CD14-positive monocyte (primary cell): ENCODE results near the gene FKRP. TPM values are rescaled to one million over a fixed set of nuclear protein-coding genes. Genes with fewer than 3 reads are reported as not detected.

Experiments
- DNase-seq, 3 donors: peaks; one replicate each; pipeline ENCODE4 v3.0.0-alpha.2; 2011 to 2022
- H2AFZ ChIP-seq: 2 replicates; pipeline ENCODE4 v1.6.0; 2012; ENCODE audit warnings: mild to moderate bottlenecking, low read depth, low read length, inconsistent platforms; ENCODE audit not compliant: insufficient read depth, poor library complexity, severe bottlenecking
- H3K27ac ChIP-seq, 2 donors: 1 replicate in 1 of 2; 2 replicates in 1 of 2; pipeline ENCODE4 v1.5.1; 2012 to 2013; ENCODE audit warnings: low read length in 2 of 2, control low read depth in 1 of 2, inconsistent platforms in 1 of 2, low read depth in 1 of 2, mild to moderate bottlenecking in 1 of 2
- H3K27me3 ChIP-seq, 2 donors: one replicate each; pipeline versions ENCODE4 v1.6.0 to v1.6.1; 2011 to 2013; ENCODE audit warnings: low read length in 2 of 2; ENCODE audit not compliant: control insufficient read depth in 2 of 2, insufficient read depth in 2 of 2
- H3K36me3 ChIP-seq, 2 donors: replicated peaks in 1 of 2; 1 replicate in 1 of 2; 2 replicates in 1 of 2; pipeline versions ENCODE4 v1.5.1 to v1.6.1; 2012 to 2013; ENCODE audit warnings: low read length in 2 of 2, control low read depth in 1 of 2, inconsistent platforms in 1 of 2, mild to moderate bottlenecking in 1 of 2; ENCODE audit not compliant: insufficient read depth in 2 of 2, control insufficient read depth in 1 of 2
- H3K4me1 ChIP-seq, 2 donors: 1 replicate in 1 of 2; 2 replicates in 1 of 2; pipeline versions ENCODE4 v1.5.1 to v1.6.1; 2012 to 2013; ENCODE audit warnings: low read length in 2 of 2, control low read depth in 1 of 2, inconsistent platforms in 1 of 2, mild to moderate bottlenecking in 1 of 2, moderate library complexity in 1 of 2; ENCODE audit not compliant: insufficient read depth in 2 of 2, control insufficient read depth in 1 of 2
- H3K4me2 ChIP-seq: replicated peaks from 2 replicates; pipeline ENCODE3; 2012; ENCODE audit warnings: low read length, moderate library complexity, mild to moderate bottlenecking; ENCODE audit not compliant: poor library complexity, severe bottlenecking; ENCODE audit errors: extremely low read depth
- H3K4me3 ChIP-seq, 3 experiments: fragments of 200-600 bp in 1 of 3; sonication (generic) in 1 of 3; replicated peaks in 1 of 3; 1 replicate in 2 of 3; 2 replicates in 1 of 3; pipeline ENCODE4 v1.5.1; 2011 to 2013; ENCODE audit warnings: low read length in 3 of 3, mild to moderate bottlenecking in 3 of 3, control low read depth in 2 of 3, low read depth in 2 of 3, inconsistent platforms in 1 of 3, moderate library complexity in 1 of 3
- H3K79me2 ChIP-seq: 2 replicates; pipeline ENCODE4 v1.6.0; 2012; ENCODE audit warnings: mild to moderate bottlenecking, control low read depth, inconsistent platforms, low read length, moderate library complexity; ENCODE audit not compliant: insufficient read depth
- H3K9ac ChIP-seq: 2 replicates; pipeline ENCODE4 v1.6.0; 2017; ENCODE audit warnings: low read length, mild to moderate bottlenecking; ENCODE audit not compliant: insufficient read depth, poor library complexity, severe bottlenecking
- H3K9me3 ChIP-seq, 2 donors: replicated peaks in 1 of 2; 1 replicate in 1 of 2; 2 replicates in 1 of 2; pipeline versions ENCODE4 v1.5.1 to v1.6.1; 2012 to 2013; ENCODE audit warnings: low read length in 2 of 2, control low read depth in 1 of 2; ENCODE audit not compliant: control insufficient read depth in 1 of 2, insufficient read depth in 1 of 2
- H4K20me1 ChIP-seq: 2 replicates; pipeline ENCODE4 v1.6.0; 2012; ENCODE audit warnings: mild to moderate bottlenecking, low read length, control low read depth, moderate library complexity; ENCODE audit not compliant: insufficient read depth
- H3K27ac Mint-ChIP-seq, 7 donors: one replicate each; pipeline ENCODE4 v1.8.0; 2020; ENCODE audit warnings: mild to moderate bottlenecking in 7 of 7, mixed read lengths in 7 of 7, moderate library complexity in 6 of 7, inconsistent platforms in 2 of 7
- H3K27me3 Mint-ChIP-seq, 3 donors: one replicate each; pipeline ENCODE4 v1.8.0; 2021 to 2022; ENCODE audit warnings: low read depth in 3 of 3, mild to moderate bottlenecking in 3 of 3, mixed read lengths in 3 of 3, moderate library complexity in 3 of 3, inconsistent platforms in 1 of 3
- H3K36me3 Mint-ChIP-seq, 2 donors: one replicate each; pipeline ENCODE4 v1.8.0; 2020; ENCODE audit warnings: mixed read lengths in 2 of 2, inconsistent platforms in 1 of 2, mild to moderate bottlenecking in 1 of 2
- H3K4me1 Mint-ChIP-seq: one replicate; pipeline ENCODE4 v1.8.0; 2020; ENCODE audit warnings: mild to moderate bottlenecking, mixed read lengths
- H3K4me3 Mint-ChIP-seq, 2 donors: one replicate each; pipeline ENCODE4 v1.8.0; 2020; ENCODE audit warnings: mild to moderate bottlenecking in 2 of 2, mixed read lengths in 2 of 2, moderate library complexity in 1 of 2
- H3K9me3 Mint-ChIP-seq, 7 donors: one replicate each; pipeline ENCODE4 v1.8.0; 2020 to 2022; ENCODE audit warnings: mixed read lengths in 7 of 7, mild to moderate bottlenecking in 6 of 7, moderate library complexity in 6 of 7, inconsistent platforms in 2 of 7
- CTCF ChIP-seq: fragments of 200-600 bp; IDR thresholded peaks from one replicate; pipeline ENCODE4 v1.8.0; 2022; ENCODE audit warnings: antibody characterized with exemption, mild to moderate bottlenecking
- WGBS: methylation state at CpG from one replicate; pipeline ENCODE4 v1.1.5; 2013; ENCODE audit warnings: missing lambda C conversion rate; ENCODE audit not compliant: insufficient coverage; 5-methylcytosine and 5-hydroxymethylcytosine counted together
- intact Hi-C, 2 donors: fragments of 100-400 bp; cut with micrococcal nuclease; formaldehyde crosslinking; loops; one replicate each; pipeline versions ENCODE4 v1.15.0 to v1.15.1; 2023
- polyA minus RNA-seq: library from RNA; depleted of rRNA, polyadenylated mRNA; stranded (reverse); fragments of >200 nt; gene quantifications from 2 replicates; pipeline ENCODE4 v1.2.3, GENCODE V29; 2012
- polyA plus RNA-seq, 3 donors: library from polyadenylated mRNA; depleted of rRNA in 1 of 3; unstranded in 2 of 3; stranded (reverse) in 1 of 3; fragments of 300-500 nt in 2 of 3; fragments of >200 nt in 1 of 3; fragmentation: Illumina TruSeq in 2 of 3; gene quantifications; 1 replicate in 2 of 3; 2 replicates in 1 of 3; pipeline ENCODE4 v1.2.3, GENCODE V29; 2012 to 2021
- total RNA-seq, 12 experiments: library from RNA in 1 of 12; stranded (reverse) in 1 of 12; fragments of 120-200 nt in 1 of 12; gene quantifications; one replicate each; pipeline ENCODE4 v1.2.4 and lab custom pipeline; 2013 to 2026; ENCODE audit warnings: mixed read lengths in 6 of 12, inconsistent platforms in 1 of 12

Gene FKRP
- 9.4 TPM for total RNA-seq (2013)
- polyA plus RNA-seq (10 to 100 TPM in 1 of 3 donors, 1 to 10 TPM in 2; 2.1 to 21.5 (median 2.7) TPM), polyA minus RNA-seq (9.3 and 19.0 TPM in 2 replicates), total RNA-seq (lab: John Stamatoyannopoulos, UW) (8.2 to 14.7 (median 11.2) reads per million in 11 experiments)

GRCh38 chr19:46745521-46746280, at the start of gene FKRP:
Gene FKRP (plus strand): TSS chr19:46746057. CDS start chr19:46755451, 9,394 bp downstream.
- H3K27me3 Mint-ChIP-seq: peaks cover 0 to 1% (median 0%) of the 10 kb centered on the region in 3 donors
- peak within 1 kb of the TSS; percentile 85 to 97 (median 97) for H3K4me3 ChIP-seq
- peaks cover 55% of the 10 kb centered on the region for H3K4me1 Mint-ChIP-seq
- H4K20me1 ChIP-seq: peaks cover 54% of the 10 kb centered on the region
- peak within 1 kb of the TSS; percentile 81 for H2AFZ ChIP-seq
- peak within 1 kb of the TSS; percentile 84 to 96 (median 90) for H3K27ac Mint-ChIP-seq
- H3K36me3 ChIP-seq: peaks cover 4 to 25% of the 10 kb centered on the region in 2 donors
- H3K36me3 Mint-ChIP-seq: peaks cover 19 to 45% of the 10 kb centered on the region in 2 donors
- H3K79me2 ChIP-seq: peaks cover 62% of the 10 kb centered on the region
- no peak for DNase-seq
- intact Hi-C loops: loop anchor here in 1 of 2 donors (1.0 to 10.0 kb wide), 2 partner anchors 11 to 221 kb away; no protein-coding TSS in a partner anchor
- under 1% methylated on average over 48 of the region's 68 CpGs for WGBS
- H3K9me3 Mint-ChIP-seq: no peaks in the 10 kb centered on the region
- TF ChIP-seq CTCF: no peak
- no peaks in the 10 kb centered on the region for H3K27me3 ChIP-seq
- H3K4me3 Mint-ChIP-seq: peak within 1 kb of the TSS; percentile 98 to 99
- H3K27ac ChIP-seq: peak within 1 kb of the TSS in 1 of 2 donors; percentile 81
- peak within 1 kb of the TSS; percentile 86 for H3K9ac ChIP-seq
- peak within 1 kb of the TSS; percentile 87 for H3K4me2 ChIP-seq
- H3K9me3 ChIP-seq: no peaks in the 10 kb centered on the region
- H3K4me1 ChIP-seq: peaks cover 43 to 54% of the 10 kb centered on the region in 2 donors

- H3K4me3 Mint-ChIP-seq: no peak overlapping the region
- Histone ChIP-seq H3K27me3 (no peaks in the 10 kb centered on the region), H3K79me2 (no peaks in the 10 kb centered on the region), H3K9ac (no peak overlapping the region), H3K4me2 (no peak overlapping the region), H4K20me1 (peaks cover 7% of the 10 kb centered on the region), H3K4me3 (no peak overlapping the region), H2AFZ (no peak overlapping the region), H3K36me3 (peaks cover 86 to 99% of the 10 kb centered on the region in 2 donors), H3K9me3 (no peaks in the 10 kb centered on the region), H3K4me1 (peaks cover 0 to 2% of the 10 kb centered on the region in 2 donors), H3K27ac (no peak overlapping the region)
- DNase-seq: no peak
- intact Hi-C loops: no loop called here
- no peaks in the 10 kb centered on the region for H3K27me3 Mint-ChIP-seq
- 93% methylated on average over 9 of the region's 9 CpGs for WGBS
- peaks cover 87 to 99% of the 10 kb centered on the region in 2 donors for H3K36me3 Mint-ChIP-seq
- TF ChIP-seq CTCF: no peak
- peaks cover 3% of the 10 kb centered on the region for H3K4me1 Mint-ChIP-seq
- H3K9me3 Mint-ChIP-seq: peaks cover 0 to 5% (median 2%) of the 10 kb centered on the region in 7 donors
- no peak overlapping the region for H3K27ac Mint-ChIP-seq
Measured at GRCh38 chr19:46696866-46697203, 49.0 kb upstream of the FKRP start.
